Mesothelial cell of epicardium (in vitro differentiated cells): ENCODE measurements around the gene HDDC3. TPM values are rescaled to one million over a fixed set of nuclear protein-coding genes. Genes with fewer than 3 reads are reported as not detected.

Source experiments
- DNase-seq, 2 experiments: peaks; one replicate each; pipeline ENCODE4 v3.0.0; 2021; ENCODE audit warnings: low spot score in 2 of 2; ENCODE audit not compliant: unreplicated experiment in 2 of 2
- H3K27ac Mint-ChIP-seq: 2 replicates; pipeline ENCODE4 v1.8.0; 2021; ENCODE audit warnings: mixed read lengths
- H3K27me3 Mint-ChIP-seq: 2 replicates; pipeline ENCODE4 v1.8.0; 2021; ENCODE audit warnings: low read depth, mixed read lengths
- H3K36me3 Mint-ChIP-seq: 2 replicates; pipeline ENCODE4 v1.8.0; 2021; ENCODE audit warnings: mixed read lengths
- H3K4me1 Mint-ChIP-seq: 2 replicates; pipeline ENCODE4 v1.8.0; 2021; ENCODE audit warnings: mixed read lengths
- H3K4me3 Mint-ChIP-seq: 2 replicates; pipeline ENCODE4 v1.8.0; 2021; ENCODE audit warnings: mild to moderate bottlenecking, moderate library complexity, mixed read lengths
- H3K9me3 Mint-ChIP-seq: 2 replicates; pipeline ENCODE4 v1.8.0; 2021; ENCODE audit warnings: mixed read lengths
- total RNA-seq: library from RNA; stranded (reverse); gene quantifications from 3 replicates; pipeline ENCODE4 v1.2.1, GENCODE V29; 2021
- TF ChIP-seq, protein P1 (sequence below): fragments of 200-600 bp; sonication (generic); IDR thresholded peaks from one replicate; pipeline ENCODE4 v1.5.0; 2021; ENCODE audit warnings: antibody characterized with exemption; ENCODE audit not compliant: unreplicated experiment

The HDDC3 gene
- total RNA-seq, 1 donor from 2014 or later, result 11.9 TPM

DNA sequence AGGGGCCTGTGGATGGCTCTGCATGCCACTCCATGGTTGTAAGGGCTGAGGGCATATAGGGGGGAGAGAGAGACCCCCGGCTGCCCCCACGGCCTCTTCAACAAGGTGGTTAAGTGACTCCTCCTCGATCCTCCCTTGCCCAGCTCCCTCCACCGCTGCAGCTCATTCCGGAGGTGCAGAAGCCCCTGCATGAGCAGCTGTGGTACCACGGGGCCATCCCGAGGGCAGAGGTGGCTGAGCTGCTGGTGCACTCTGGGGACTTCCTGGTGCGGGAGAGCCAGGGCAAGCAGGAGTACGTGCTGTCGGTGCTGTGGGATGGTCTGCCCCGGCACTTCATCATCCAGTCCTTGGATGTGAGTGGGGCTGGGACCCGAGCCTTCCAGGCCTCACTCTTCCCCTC is 41.5 kb downstream of the HDDC3 start:
- H3K4me1 Mint-ChIP-seq, result peaks cover 6% of the 10 kb centered on the region
- no peaks in the 10 kb centered on the region for H3K9me3 Mint-ChIP-seq
- no peak for DNase-seq
- peaks cover 17% of the 10 kb centered on the region for H3K36me3 Mint-ChIP-seq
- H3K27ac Mint-ChIP-seq, result no peak overlapping the region
- H3K27me3 Mint-ChIP-seq, result no peaks in the 10 kb centered on the region
- no peak overlapping the region for H3K4me3 Mint-ChIP-seq
- TF ChIP-seq, protein P1, sequence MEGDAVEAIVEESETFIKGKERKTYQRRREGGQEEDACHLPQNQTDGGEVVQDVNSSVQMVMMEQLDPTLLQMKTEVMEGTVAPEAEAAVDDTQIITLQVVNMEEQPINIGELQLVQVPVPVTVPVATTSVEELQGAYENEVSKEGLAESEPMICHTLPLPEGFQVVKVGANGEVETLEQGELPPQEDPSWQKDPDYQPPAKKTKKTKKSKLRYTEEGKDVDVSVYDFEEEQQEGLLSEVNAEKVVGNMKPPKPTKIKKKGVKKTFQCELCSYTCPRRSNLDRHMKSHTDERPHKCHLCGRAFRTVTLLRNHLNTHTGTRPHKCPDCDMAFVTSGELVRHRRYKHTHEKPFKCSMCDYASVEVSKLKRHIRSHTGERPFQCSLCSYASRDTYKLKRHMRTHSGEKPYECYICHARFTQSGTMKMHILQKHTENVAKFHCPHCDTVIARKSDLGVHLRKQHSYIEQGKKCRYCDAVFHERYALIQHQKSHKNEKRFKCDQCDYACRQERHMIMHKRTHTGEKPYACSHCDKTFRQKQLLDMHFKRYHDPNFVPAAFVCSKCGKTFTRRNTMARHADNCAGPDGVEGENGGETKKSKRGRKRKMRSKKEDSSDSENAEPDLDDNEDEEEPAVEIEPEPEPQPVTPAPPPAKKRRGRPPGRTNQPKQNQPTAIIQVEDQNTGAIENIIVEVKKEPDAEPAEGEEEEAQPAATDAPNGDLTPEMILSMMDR, result no peak

DNA sequence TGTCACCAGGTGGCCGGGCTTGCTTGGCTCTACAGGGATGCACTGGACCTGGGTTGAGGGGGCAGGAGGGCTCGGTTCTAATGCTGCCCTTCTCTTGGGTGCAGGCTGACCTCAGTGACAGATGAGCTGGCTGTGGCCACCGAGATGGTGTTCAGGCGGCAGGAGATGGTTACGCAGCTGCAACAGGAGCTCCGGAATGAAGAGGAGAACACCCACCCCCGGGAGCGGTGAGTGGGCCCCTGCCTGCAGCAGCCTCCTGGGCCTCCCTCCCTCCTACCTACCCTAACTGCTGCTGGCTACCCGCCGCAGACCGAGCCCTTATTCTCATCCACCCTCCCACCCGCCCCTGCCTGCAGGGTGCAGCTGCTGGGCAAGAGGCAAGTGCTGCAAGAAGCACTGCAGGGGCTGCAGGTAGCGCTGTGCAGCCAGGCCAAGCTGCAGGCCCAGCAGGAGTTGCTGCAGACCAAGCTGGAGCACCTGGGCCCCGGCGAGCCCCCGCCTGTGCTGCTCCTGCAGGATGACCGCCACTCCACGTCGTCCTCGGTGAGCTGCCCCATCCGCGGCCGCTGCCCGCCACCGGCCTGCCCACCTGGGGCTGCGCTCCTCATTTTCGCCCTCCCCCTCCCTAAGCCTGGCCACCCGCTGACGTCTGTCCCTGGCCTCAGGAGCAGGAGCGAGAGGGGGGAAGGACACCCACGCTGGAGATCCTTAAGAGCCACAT is 42.5 kb downstream of the HDDC3 start:
- no peak overlapping the region for H3K4me3 Mint-ChIP-seq
- no peaks in the 10 kb centered on the region for H3K9me3 Mint-ChIP-seq
- no peak overlapping the region for H3K27ac Mint-ChIP-seq
- DNase-seq, result no peak
- TF ChIP-seq, protein P1, result no peak
- H3K4me1 Mint-ChIP-seq, result peaks cover 16% of the 10 kb centered on the region
- no peaks in the 10 kb centered on the region for H3K27me3 Mint-ChIP-seq
- H3K36me3 Mint-ChIP-seq, result peaks cover 11% of the 10 kb centered on the region

- peaks cover 8% of the 10 kb centered on the region for H3K36me3 Mint-ChIP-seq
These were observed 43.0 kb downstream of the HDDC3 start for GRCh38 chr15:90889313-90889730.

DNA sequence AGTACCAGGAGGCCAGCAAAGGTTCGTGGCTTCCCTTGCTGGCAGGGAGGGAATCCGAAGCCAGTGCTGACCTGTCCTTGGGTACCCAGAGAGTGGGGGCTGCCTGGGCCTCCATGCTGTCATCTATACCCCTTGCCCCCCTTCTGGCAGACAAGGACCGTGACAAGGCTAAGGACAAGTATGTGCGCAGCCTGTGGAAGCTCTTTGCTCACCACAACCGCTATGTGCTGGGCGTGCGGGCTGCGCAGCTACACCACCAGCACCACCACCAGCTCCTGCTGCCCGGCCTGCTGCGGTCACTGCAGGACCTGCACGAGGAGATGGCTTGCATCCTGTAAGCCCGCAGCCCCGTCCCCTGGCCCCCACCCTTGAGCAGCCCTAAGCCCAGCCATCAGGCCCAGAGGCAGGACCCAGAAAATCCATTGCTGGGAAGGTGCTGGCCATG is 45.3 kb downstream of the HDDC3 start:
- Mint-ChIP-seq H3K4me1 (peaks cover 25% of the 10 kb centered on the region), H3K27ac (no peak overlapping the region), H3K36me3 (peaks cover 4% of the 10 kb centered on the region), H3K4me3 (no peak overlapping the region), H3K27me3 (no peaks in the 10 kb centered on the region), H3K9me3 (no peaks in the 10 kb centered on the region)
- TF ChIP-seq, protein P1, result no peak
- DNase-seq, result no peak

More at GRCh38 chr15:90889313-90889730, 43.0 kb downstream of the HDDC3 start:
- Mint-ChIP-seq H3K27ac (no peak overlapping the region), H3K4me3 (no peak overlapping the region), H3K4me1 (peaks cover 17% of the 10 kb centered on the region), H3K9me3 (no peaks in the 10 kb centered on the region), H3K27me3 (no peaks in the 10 kb centered on the region)
- no peak for DNase-seq
- TF ChIP-seq, protein P1, result no peak

GRCh38 chr15:90886291-90886614 is 46.1 kb downstream of the HDDC3 start:
- peak overlapping the region; percentile 85 for H3K27ac Mint-ChIP-seq
- no peak overlapping the region for H3K4me3 Mint-ChIP-seq
- DNase-seq, result no peak
- H3K9me3 Mint-ChIP-seq, result no peaks in the 10 kb centered on the region
- peaks cover 25% of the 10 kb centered on the region for H3K4me1 Mint-ChIP-seq
- no peaks in the 10 kb centered on the region for H3K27me3 Mint-ChIP-seq
- TF ChIP-seq, protein P1, result peak; percentile 15
- H3K36me3 Mint-ChIP-seq, result peaks cover 4% of the 10 kb centered on the region
